Measurements from ENCODE around the gene NAA38.

NAA38 gene

GRCh38 chr17:7834957-7835813, 22.2 kb downstream of the NAA38 start:
- H3K36me3 ChIP-seq = peaks cover 12% of the 10 kb centered on the region
- peak overlapping the region; percentile 93 to 98 for H3K4me3 ChIP-seq (ENCODE audit: low read depth in 1 of 2, low read length in 1 of 2)
- peak overlapping the region; percentile 97 for H3K27ac ChIP-seq
- H3K9me3 ChIP-seq = no peaks in the 10 kb centered on the region
- H3K27me3 ChIP-seq = peaks cover 3% of the 10 kb centered on the region
- peak; percentile 90 for TF ChIP-seq CTCF (IDR thresholded peaks at IDR 0.05)
- peaks cover 46 to 47% of the 10 kb centered on the region in 2 experiments for H3K4me1 ChIP-seq (ENCODE audit: control insufficient read depth in 1 of 2, insufficient read depth in 1 of 2, low read depth in 1 of 2, low read length in 1 of 2)

GRCh38 chr17:7834542-7834956, 22.8 kb downstream of the NAA38 start:
- TF ChIP-seq CTCF (IDR thresholded peaks at IDR 0.05) = no peak
- peaks cover 5% of the 10 kb centered on the region for H3K36me3 ChIP-seq
- H3K27ac ChIP-seq = peak overlapping the region; percentile 97
- H3K9me3 ChIP-seq = no peaks in the 10 kb centered on the region
- peaks cover 39 to 41% of the 10 kb centered on the region in 2 experiments for H3K4me1 ChIP-seq (ENCODE audit: control insufficient read depth in 1 of 2, insufficient read depth in 1 of 2, low read depth in 1 of 2, low read length in 1 of 2)
- H3K4me3 ChIP-seq (ENCODE audit: low read depth in 1 of 2, low read length in 1 of 2) = peak overlapping the region; percentile 93 to 98
- H3K27me3 ChIP-seq = peaks cover 3% of the 10 kb centered on the region

- Histone ChIP-seq H3K4me3 (ENCODE audit: low read depth in 1 of 2, low read length in 1 of 2) (peak within 1 kb of the TSS; percentile 93 to 98), H3K4me1 (ENCODE audit: control insufficient read depth in 1 of 2, insufficient read depth in 1 of 2, low read depth in 1 of 2, low read length in 1 of 2) (peaks cover 35% of the 10 kb centered on the region in 2 experiments), H3K27me3 (peaks cover 3% of the 10 kb centered on the region), H3K36me3 (no peaks in the 10 kb centered on the region), H3K27ac (peak within 1 kb of the TSS; percentile 97), H3K9me3 (no peaks in the 10 kb centered on the region)
- TF ChIP-seq CTCF (IDR thresholded peaks at IDR 0.05) = peak; percentile 55
These were observed 23.4 kb downstream of the NAA38 start, which contains the start of gene KDM6B for GRCh38 chr17:7833795-7834541. Gene KDM6B, plus strand, starts transcription at chr17:7834217. Its CDS starts 11,338 bp downstream, at chr17:7845555.

GRCh38 chr17:7833011-7833794, 24.2 kb downstream of the NAA38 start:
- peaks cover 4% of the 10 kb centered on the region for H3K27me3 ChIP-seq
- no peaks in the 10 kb centered on the region for H3K9me3 ChIP-seq
- H3K27ac ChIP-seq = peak overlapping the region; percentile 97
- H3K4me3 ChIP-seq (ENCODE audit: low read depth in 1 of 2, low read length in 1 of 2) = peak overlapping the region; percentile 93 to 98
- no peak for TF ChIP-seq CTCF (IDR thresholded peaks at IDR 0.05)
- peaks cover 29 to 31% of the 10 kb centered on the region in 2 experiments for H3K4me1 ChIP-seq (ENCODE audit: control insufficient read depth in 1 of 2, insufficient read depth in 1 of 2, low read depth in 1 of 2, low read length in 1 of 2)
- H3K36me3 ChIP-seq = no peaks in the 10 kb centered on the region

DNA sequence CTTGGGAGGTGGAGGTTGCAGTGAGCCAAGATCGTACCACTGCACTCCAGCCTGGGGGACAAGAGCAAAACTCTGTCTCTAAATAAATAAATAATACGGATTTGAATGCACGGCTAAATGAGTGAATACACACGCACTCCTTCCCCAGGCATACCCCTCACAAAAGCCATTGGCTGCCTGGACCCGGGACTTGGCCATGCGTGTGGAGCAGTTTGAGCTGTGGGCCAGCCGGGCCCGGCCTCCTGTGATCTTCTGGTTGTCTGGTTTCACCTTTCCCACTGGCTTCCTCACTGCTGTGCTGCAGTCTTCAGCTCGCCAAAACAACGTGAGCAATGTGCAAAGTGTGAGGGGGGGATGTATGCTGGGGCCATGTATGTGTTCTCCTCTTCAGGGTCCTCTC, 24.9 kb downstream of the NAA38 start:
- peaks cover 12% of the 10 kb centered on the region for H3K27me3 ChIP-seq
- H3K4me1 ChIP-seq (ENCODE audit: control insufficient read depth in 1 of 2, insufficient read depth in 1 of 2, low read depth in 1 of 2, low read length in 1 of 2) = peaks cover 24 to 25% of the 10 kb centered on the region in 2 experiments
- H3K4me3 ChIP-seq (ENCODE audit: low read depth in 1 of 2, low read length in 1 of 2) = no peak overlapping the region
- TF ChIP-seq CTCF (IDR thresholded peaks at IDR 0.05) = no peak
- H3K27ac ChIP-seq = no peak overlapping the region
- H3K9me3 ChIP-seq = no peaks in the 10 kb centered on the region
- H3K36me3 ChIP-seq = no peaks in the 10 kb centered on the region

Data from neutrophil (primary cell).